SK-N-SH (cell line): ENCODE data around the gene AHRR. TPM values are rescaled to one million over a fixed set of nuclear protein-coding genes. Genes with fewer than 3 reads are reported as not detected.

ENCODE experiments used
- CTCF ChIA-PET: fragments of 300-600, 350-600 bp; formaldehyde crosslinking; extraction: SDS; loops from one replicate; lab custom pipeline; 2021; lab: Yijun Ruan, JAX
- POLR2A ChIA-PET: fragments of 350-600 bp; sonication (Branson Sonifier 250); formaldehyde crosslinking; extraction: SDS; loops from one replicate; lab custom pipeline; 2020; ENCODE audit warnings: antibody characterized with exemption, inconsistent platforms; lab: Yijun Ruan, JAX
- DNase-seq: peaks from one replicate; pipeline ENCODE4 v3.0.0; 2012
- H2AFZ ChIP-seq: fragments of 200-600 bp; sonication (generic); 2 replicates; pipeline ENCODE4 v1.8.1; 2016; ENCODE audit warnings: antibody characterized with exemption, mild to moderate bottlenecking, low read depth
- H3F3A ChIP-seq: fragments of 200-600 bp; sonication (generic); replicated peaks from 2 replicates; pipeline ENCODE3; 2016; ENCODE audit warnings: antibody characterized with exemption, mild to moderate bottlenecking; ENCODE audit not compliant: insufficient read depth
- H3K27ac ChIP-seq, 2 experiments: fragments of 200-500 bp in 1 of 2; fragments of 200-600 bp in 1 of 2; sonication (Bioruptor generic) in 1 of 2; sonication (generic), shearing (Covaris generic) in 1 of 2; 2 replicates each; pipeline versions ENCODE4 v1.5.1 to v1.6.1; 2014 to 2016; ENCODE audit warnings: low read depth in 2 of 2, inconsistent platforms in 1 of 2, low read length in 1 of 2, mild to moderate bottlenecking in 1 of 2, mixed read lengths in 1 of 2
- H3K27me3 ChIP-seq: fragments of 200-600 bp; sonication (generic), shearing (Covaris generic); 2 replicates; pipeline ENCODE4 v1.6.1; 2016; ENCODE audit warnings: mixed run types; ENCODE audit not compliant: insufficient read depth
- H3K36me3 ChIP-seq, 2 experiments: fragments of 200-500 bp in 1 of 2; fragments of 200-600 bp in 1 of 2; sonication (Bioruptor generic) in 1 of 2; sonication (generic) in 1 of 2; replicated peaks in 1 of 2; 2 replicates each; pipeline versions ENCODE3 to v1.5.1; 2014 to 2016; ENCODE audit warnings: low read length in 1 of 2, mild to moderate bottlenecking in 1 of 2; ENCODE audit not compliant: insufficient read depth in 2 of 2, control insufficient read depth in 1 of 2
- H3K4me1 ChIP-seq, 2 experiments: fragments of 200-500 bp in 1 of 2; fragments of 200-600 bp in 1 of 2; sonication (Bioruptor generic) in 1 of 2; sonication (generic), shearing (Covaris generic) in 1 of 2; 2 replicates each; pipeline versions ENCODE4 v1.5.1 to v1.6.1; 2014 to 2016; ENCODE audit warnings: low read depth in 1 of 2, low read length in 1 of 2, mixed run types in 1 of 2; ENCODE audit not compliant: insufficient read depth in 2 of 2, control insufficient read depth in 1 of 2
- H3K4me2 ChIP-seq: fragments of 200-600 bp; sonication (generic), shearing (Covaris generic); 2 replicates; pipeline ENCODE4 v1.6.1; 2017; ENCODE audit warnings: mixed run types
- H3K4me3 ChIP-seq, 2 experiments: fragments of 200-500 bp in 1 of 2; fragments of 200-600 bp in 1 of 2; sonication (Bioruptor generic) in 1 of 2; sonication (generic), shearing (Covaris generic) in 1 of 2; 2 replicates each; pipeline versions ENCODE4 v1.5.1 to v1.8.1; 2014 to 2016; ENCODE audit warnings: low read depth in 2 of 2, inconsistent platforms in 1 of 2, low read length in 1 of 2, mild to moderate bottlenecking in 1 of 2, mixed read lengths in 1 of 2, moderate library complexity in 1 of 2
- H3K79me2 ChIP-seq: fragments of 200-600 bp; sonication (generic); 2 replicates; pipeline ENCODE4 v1.8.1; 2017; ENCODE audit warnings: mild to moderate bottlenecking; ENCODE audit not compliant: insufficient read depth
- H3K9ac ChIP-seq: fragments of 200-600 bp; sonication (generic); 2 replicates; pipeline ENCODE4 v1.6.1; 2017; ENCODE audit warnings: mixed run types
- H3K9me2 ChIP-seq: fragments of 200-600 bp; sonication (generic); 2 replicates; pipeline ENCODE4 v1.6.1; 2017; ENCODE audit warnings: mixed run types
- H3K9me3 ChIP-seq: fragments of 200-600 bp; sonication (generic); 2 replicates; pipeline ENCODE4 v1.6.1; 2017; ENCODE audit warnings: mixed run types, mild to moderate bottlenecking, moderate library complexity
- H4K20me1 ChIP-seq: fragments of 200-600 bp; sonication (generic); 2 replicates; pipeline ENCODE4 v1.6.1; 2017; ENCODE audit warnings: mild to moderate bottlenecking, mixed run types; ENCODE audit not compliant: insufficient read depth
- EP300 ChIP-seq, 2 experiments: IDR thresholded peaks; 2 replicates each; pipeline versions ENCODE4 v1.4.0 to v1.6.1; 2012; ENCODE audit warnings: borderline replicate concordance in 1 of 2, low read depth in 1 of 2, low read length in 1 of 2
- EZH2phosphoT487 ChIP-seq: fragments of 200-600 bp; sonication (generic); IDR thresholded peaks from 2 replicates; pipeline ENCODE4 v1.6.1; 2017; ENCODE audit warnings: low read depth, mixed run types, mild to moderate bottlenecking, antibody characterized with exemption, moderate library complexity, borderline replicate concordance
- FOXM1 ChIP-seq: IDR thresholded peaks from 2 replicates; pipeline ENCODE4 v1.4.0; 2012; ENCODE audit warnings: low read depth, mild to moderate bottlenecking
- GABPA ChIP-seq: IDR thresholded peaks from 2 replicates; pipeline ENCODE4 v1.4.0; 2012; ENCODE audit warnings: low read depth, mild to moderate bottlenecking
- GATA2 ChIP-seq: sonication (generic); formaldehyde crosslinking; IDR thresholded peaks from 2 replicates; pipeline ENCODE4 v1.5.0; 2020; ENCODE audit warnings: mild to moderate bottlenecking, missing genetic modification reagents
- JUND ChIP-seq: IDR thresholded peaks from 2 replicates; pipeline ENCODE4 v1.4.0; 2012
- RAD21 ChIP-seq: IDR thresholded peaks from 2 replicates; pipeline ENCODE4 v1.6.1; 2012; ENCODE audit warnings: mild to moderate bottlenecking, low read length
- RFX5 ChIP-seq: IDR thresholded peaks from 2 replicates; pipeline ENCODE4 v1.6.1; 2012; ENCODE audit warnings: mild to moderate bottlenecking, improper control_type of control experiment, low read length
- RXRA ChIP-seq: IDR thresholded peaks from 2 replicates; pipeline ENCODE4 v1.4.0; 2012; ENCODE audit warnings: low read depth, mild to moderate bottlenecking, borderline replicate concordance
- SIN3A ChIP-seq: IDR thresholded peaks from 2 replicates; pipeline ENCODE4 v1.6.1; 2012; ENCODE audit warnings: low read depth, mild to moderate bottlenecking, low read length, moderate library complexity, borderline replicate concordance
- TAF1 ChIP-seq: IDR thresholded peaks from 2 replicates; pipeline ENCODE4 v1.6.1; 2012; ENCODE audit warnings: low read depth, mild to moderate bottlenecking, low read length, moderate library complexity, borderline replicate concordance
- TCF12 ChIP-seq: IDR thresholded peaks from 2 replicates; pipeline ENCODE4 v1.4.0; 2012
- USF1 ChIP-seq: IDR thresholded peaks from 2 replicates; pipeline ENCODE4 v1.4.0; 2012; ENCODE audit warnings: low read depth, borderline replicate concordance
- WGBS: methylation state at CpG from one replicate; pipeline ENCODE4 v1.1.6; 2017; ENCODE audit warnings: low lambda C conversion rate; 5-methylcytosine and 5-hydroxymethylcytosine counted together
- polyA plus RNA-seq, 3 experiments: library from polyadenylated mRNA; depleted of rRNA; stranded (reverse); fragments of >200 nt; gene quantifications; 2 replicates each; pipeline ENCODE4 v1.2.3, GENCODE V29; 2012
- TF ChIP-seq, protein P1 (sequence below): fragments of 200-600 bp; sonication (generic); IDR thresholded peaks from 2 replicates; pipeline ENCODE4 v1.6.1; 2017; ENCODE audit warnings: antibody characterized with exemption, mild to moderate bottlenecking, moderate library complexity
- TF ChIP-seq, protein P2 (sequence below): fragments of 150-350 bp; IDR thresholded peaks from 2 replicates; pipeline ENCODE4 v1.6.1; 2017; ENCODE audit warnings: antibody characterized with exemption, low read length, low read depth, borderline replicate concordance
- TF ChIP-seq, protein P3 (sequence below): IDR thresholded peaks from 2 replicates; pipeline ENCODE4 v1.6.1; 2012; ENCODE audit warnings: mild to moderate bottlenecking, low read depth, low read length, moderate library complexity

AHRR gene
- polyA plus RNA-seq, 1 of the 3 experiments (the other 2 are of a cell fraction), result 0.71 TPM

DNA sequence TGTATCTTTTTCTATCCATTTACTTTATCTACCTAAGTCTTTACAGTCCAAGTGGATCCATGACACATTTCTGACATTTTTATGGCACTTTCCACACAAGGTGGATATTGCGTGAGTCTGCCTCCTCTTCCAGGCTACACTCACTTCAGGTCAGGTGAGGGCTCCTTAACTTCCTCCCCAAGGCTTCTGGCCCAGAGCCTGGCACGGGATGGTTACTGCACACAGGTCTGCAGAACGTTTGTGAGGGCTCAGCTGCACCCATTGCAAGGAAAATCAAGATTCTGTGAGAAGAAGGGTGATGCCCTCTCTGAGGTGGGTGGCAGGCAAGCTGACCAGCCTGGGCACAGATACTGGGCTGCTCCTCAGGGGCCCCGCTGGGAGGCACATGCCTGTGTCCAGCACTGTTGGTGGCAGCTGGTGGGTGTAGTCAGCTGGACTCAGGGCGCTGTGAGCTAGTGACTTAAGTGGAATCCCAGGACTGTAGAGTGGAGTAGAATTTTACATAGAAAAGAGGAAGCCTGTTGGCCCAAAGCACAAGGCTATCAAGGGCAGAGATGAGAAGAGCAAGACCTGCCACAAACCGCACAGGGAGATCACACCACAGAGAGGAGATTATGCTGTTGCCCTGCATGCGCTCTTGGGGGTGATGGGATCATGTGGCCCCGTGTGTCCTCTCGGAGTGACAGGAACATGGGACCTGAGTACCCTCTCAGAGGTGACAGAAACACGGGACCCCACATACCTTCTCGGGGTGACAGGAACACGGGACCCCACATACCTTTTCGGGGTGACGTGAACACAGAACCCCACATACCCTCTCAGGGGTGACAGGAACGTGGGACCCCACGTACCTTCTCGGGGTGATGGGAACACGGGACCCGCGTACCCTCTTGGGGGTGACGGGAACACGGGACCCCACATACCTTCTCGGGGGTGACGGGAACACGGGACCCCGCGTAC, 21.3 kb downstream of the AHRR start:
- H3F3A ChIP-seq, result no peaks in the 10 kb centered on the region
- no peaks in the 10 kb centered on the region for H3K9me3 ChIP-seq
- CTCF ChIA-PET, result no interaction called here
- H3K4me2 ChIP-seq, result no peak overlapping the region
- WGBS, result 94% methylated on average over 14 of the region's 27 CpGs
- H3K9ac ChIP-seq, result no peak overlapping the region
- H4K20me1 ChIP-seq, result no peaks in the 10 kb centered on the region
- no peaks in the 10 kb centered on the region for H3K79me2 ChIP-seq
- no peak overlapping the region for H3K27ac ChIP-seq
- H3K27me3 ChIP-seq, result no peaks in the 10 kb centered on the region
- no peak for TF ChIP-seq RFX5
- no peak for TF ChIP-seq USF1
- no peak for TF ChIP-seq GABPA
- TF ChIP-seq, protein P1, sequence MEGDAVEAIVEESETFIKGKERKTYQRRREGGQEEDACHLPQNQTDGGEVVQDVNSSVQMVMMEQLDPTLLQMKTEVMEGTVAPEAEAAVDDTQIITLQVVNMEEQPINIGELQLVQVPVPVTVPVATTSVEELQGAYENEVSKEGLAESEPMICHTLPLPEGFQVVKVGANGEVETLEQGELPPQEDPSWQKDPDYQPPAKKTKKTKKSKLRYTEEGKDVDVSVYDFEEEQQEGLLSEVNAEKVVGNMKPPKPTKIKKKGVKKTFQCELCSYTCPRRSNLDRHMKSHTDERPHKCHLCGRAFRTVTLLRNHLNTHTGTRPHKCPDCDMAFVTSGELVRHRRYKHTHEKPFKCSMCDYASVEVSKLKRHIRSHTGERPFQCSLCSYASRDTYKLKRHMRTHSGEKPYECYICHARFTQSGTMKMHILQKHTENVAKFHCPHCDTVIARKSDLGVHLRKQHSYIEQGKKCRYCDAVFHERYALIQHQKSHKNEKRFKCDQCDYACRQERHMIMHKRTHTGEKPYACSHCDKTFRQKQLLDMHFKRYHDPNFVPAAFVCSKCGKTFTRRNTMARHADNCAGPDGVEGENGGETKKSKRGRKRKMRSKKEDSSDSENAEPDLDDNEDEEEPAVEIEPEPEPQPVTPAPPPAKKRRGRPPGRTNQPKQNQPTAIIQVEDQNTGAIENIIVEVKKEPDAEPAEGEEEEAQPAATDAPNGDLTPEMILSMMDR, result no peak
- no peak for TF ChIP-seq RAD21
- POLR2A ChIA-PET, result no interaction called here
- H2AFZ ChIP-seq, result no peak overlapping the region
- H3K36me3 ChIP-seq, result no peaks in the 10 kb centered on the region
- H3K4me1 ChIP-seq, result no peaks in the 10 kb centered on the region; a peak in 1 of 4 replicates
- H3K4me3 ChIP-seq, result no peak overlapping the region
- H3K9me2 ChIP-seq, result no peaks in the 10 kb centered on the region
- no peak for DNase-seq

- Histone ChIP-seq H3K27me3 (no peaks in the 10 kb centered on the region), H3K79me2 (no peaks in the 10 kb centered on the region), H3K9me2 (no peaks in the 10 kb centered on the region), H3K4me1 (no peaks in the 10 kb centered on the region; a peak in 1 of 4 replicates), H3K4me3 (peak overlapping the region; percentile 43 to 44; a peak in 3 of 4 replicates), H3F3A (no peaks in the 10 kb centered on the region), H4K20me1 (no peaks in the 10 kb centered on the region), H3K27ac (no peak overlapping the region), H3K9me3 (no peaks in the 10 kb centered on the region), H3K36me3 (no peaks in the 10 kb centered on the region), H3K4me2 (peak overlapping the region; percentile 62), H3K9ac (no peak overlapping the region), H2AFZ (no peak overlapping the region)
- POLR2A ChIA-PET, result no interaction called here
- CTCF ChIA-PET, result interaction anchor here (1.3 kb wide), 1 partner anchor 155 kb away, joined by 3 read pairs; no protein-coding TSS in a partner anchor
- DNase-seq, result peak; percentile 89
- 54% methylated on average over 31 of the region's 102 CpGs for WGBS
- TF ChIP-seq TCF12 (no peak), FOXM1 (no peak), TAF1 (no peak), GABPA (no peak), EP300 (IDR thresholded peaks at IDR 0.05; ENCODE audit: borderline replicate concordance in 1 of 2, low read depth in 1 of 2, low read length in 1 of 2) (no peak), EZH2phosphoT487 (no peak), RFX5 (no peak), JUND (no peak), GATA2 (CRISPR knock-in tag) (no peak), RXRA (no peak), SIN3A (no peak)
- TF ChIP-seq, protein P2, sequence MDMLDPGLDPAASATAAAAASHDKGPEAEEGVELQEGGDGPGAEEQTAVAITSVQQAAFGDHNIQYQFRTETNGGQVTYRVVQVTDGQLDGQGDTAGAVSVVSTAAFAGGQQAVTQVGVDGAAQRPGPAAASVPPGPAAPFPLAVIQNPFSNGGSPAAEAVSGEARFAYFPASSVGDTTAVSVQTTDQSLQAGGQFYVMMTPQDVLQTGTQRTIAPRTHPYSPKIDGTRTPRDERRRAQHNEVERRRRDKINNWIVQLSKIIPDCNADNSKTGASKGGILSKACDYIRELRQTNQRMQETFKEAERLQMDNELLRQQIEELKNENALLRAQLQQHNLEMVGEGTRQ, result no peak
- TF ChIP-seq, protein P3, sequence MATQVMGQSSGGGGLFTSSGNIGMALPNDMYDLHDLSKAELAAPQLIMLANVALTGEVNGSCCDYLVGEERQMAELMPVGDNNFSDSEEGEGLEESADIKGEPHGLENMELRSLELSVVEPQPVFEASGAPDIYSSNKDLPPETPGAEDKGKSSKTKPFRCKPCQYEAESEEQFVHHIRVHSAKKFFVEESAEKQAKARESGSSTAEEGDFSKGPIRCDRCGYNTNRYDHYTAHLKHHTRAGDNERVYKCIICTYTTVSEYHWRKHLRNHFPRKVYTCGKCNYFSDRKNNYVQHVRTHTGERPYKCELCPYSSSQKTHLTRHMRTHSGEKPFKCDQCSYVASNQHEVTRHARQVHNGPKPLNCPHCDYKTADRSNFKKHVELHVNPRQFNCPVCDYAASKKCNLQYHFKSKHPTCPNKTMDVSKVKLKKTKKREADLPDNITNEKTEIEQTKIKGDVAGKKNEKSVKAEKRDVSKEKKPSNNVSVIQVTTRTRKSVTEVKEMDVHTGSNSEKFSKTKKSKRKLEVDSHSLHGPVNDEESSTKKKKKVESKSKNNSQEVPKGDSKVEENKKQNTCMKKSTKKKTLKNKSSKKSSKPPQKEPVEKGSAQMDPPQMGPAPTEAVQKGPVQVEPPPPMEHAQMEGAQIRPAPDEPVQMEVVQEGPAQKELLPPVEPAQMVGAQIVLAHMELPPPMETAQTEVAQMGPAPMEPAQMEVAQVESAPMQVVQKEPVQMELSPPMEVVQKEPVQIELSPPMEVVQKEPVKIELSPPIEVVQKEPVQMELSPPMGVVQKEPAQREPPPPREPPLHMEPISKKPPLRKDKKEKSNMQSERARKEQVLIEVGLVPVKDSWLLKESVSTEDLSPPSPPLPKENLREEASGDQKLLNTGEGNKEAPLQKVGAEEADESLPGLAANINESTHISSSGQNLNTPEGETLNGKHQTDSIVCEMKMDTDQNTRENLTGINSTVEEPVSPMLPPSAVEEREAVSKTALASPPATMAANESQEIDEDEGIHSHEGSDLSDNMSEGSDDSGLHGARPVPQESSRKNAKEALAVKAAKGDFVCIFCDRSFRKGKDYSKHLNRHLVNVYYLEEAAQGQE, result no peak
Measured at GRCh38 chr5:343461-344401, 22.2 kb downstream of the AHRR start.
